ENCODE results near the gene ZNF468. TPM values are rescaled to one million over a fixed set of nuclear protein-coding genes. Genes with fewer than 3 reads are reported as not detected.
"Not testable (repeated sequence)": the region's sequence is repeated elsewhere in the genome, so short reads cannot be mapped to it uniquely, and the experiment has no call there.

The ZNF468 gene
- polyA plus RNA-seq: 1 to 10 TPM; 4.5 to 5.2 TPM

DNA sequence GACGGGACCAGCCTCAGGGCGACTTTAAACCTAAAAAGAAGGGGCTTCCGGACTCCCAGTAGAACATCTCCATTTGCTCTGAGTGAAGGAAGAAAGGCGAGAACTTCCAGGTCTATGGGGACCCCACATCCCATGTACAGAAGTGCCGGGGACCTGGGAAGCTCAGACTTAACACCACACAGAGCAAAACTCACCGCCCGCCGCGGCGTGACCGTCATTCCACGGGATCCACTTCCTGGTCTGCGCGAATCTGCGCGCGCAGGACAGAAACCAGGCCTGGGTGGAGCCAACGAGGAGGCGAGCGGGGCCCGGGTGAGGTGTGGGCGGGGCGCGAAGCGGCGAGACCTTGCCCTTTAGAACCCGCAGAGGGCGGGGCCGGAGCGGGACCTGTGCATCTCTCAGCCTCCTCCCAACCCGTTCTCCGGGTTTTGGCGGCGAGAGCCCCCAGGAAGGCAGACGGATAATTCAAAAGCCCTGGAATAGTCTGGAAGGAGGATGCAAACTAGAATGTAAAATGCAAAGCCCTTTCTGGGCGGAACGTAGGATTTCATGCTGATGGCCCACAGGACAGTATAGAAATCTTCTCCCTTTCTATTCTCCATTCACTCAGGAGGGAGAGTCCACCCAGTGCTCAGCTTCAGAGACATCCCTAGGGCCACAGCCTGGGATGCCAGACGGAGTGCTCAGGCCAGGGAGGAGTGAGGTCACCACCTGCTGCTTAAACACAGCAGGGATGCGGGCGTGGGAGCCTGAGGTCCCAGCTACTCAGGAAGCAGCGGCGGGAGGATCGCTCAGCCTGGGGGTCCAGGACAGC, at the start of gene ZNF468:
Gene ZNF468 (minus strand): TSS at position 242 of the 814 bp plus-strand sequence. CDS start 3,347 bp downstream, outside the sequence.
- Histone ChIP-seq H3K36me3 (ENCODE audit: control insufficient read depth in 2 of 2, insufficient read depth in 2 of 2, low read length in 1 of 2) (peaks cover 2 to 10% of the 10 kb centered on the region in 2 donors), H3K27ac (ENCODE audit: low read depth in 2 of 2, low read length in 1 of 2) (peak within 1 kb of the TSS; percentile 41 to 56), H3K4me3 (ENCODE audit: low read depth in 1 of 2, low read length in 2 of 2) (peak within 1 kb of the TSS; percentile 58 to 71)
- not testable (repeated sequence) for H3K27me3 ChIP-seq (ENCODE audit: control insufficient read depth in 1 of 2, insufficient read depth in 2 of 2, low read length in 2 of 2); H3K9me3 ChIP-seq (ENCODE audit: control insufficient read depth in 2 of 2, insufficient read depth in 1 of 2, low read depth in 1 of 2, low read length in 1 of 2); H3K4me1 ChIP-seq (ENCODE audit: control insufficient read depth in 2 of 2, insufficient read depth in 2 of 2, low read length in 1 of 2)
- 4 to 6% methylated on average over 33 to 43 of the region's 43 CpGs for WGBS, 2 donors

DNA sequence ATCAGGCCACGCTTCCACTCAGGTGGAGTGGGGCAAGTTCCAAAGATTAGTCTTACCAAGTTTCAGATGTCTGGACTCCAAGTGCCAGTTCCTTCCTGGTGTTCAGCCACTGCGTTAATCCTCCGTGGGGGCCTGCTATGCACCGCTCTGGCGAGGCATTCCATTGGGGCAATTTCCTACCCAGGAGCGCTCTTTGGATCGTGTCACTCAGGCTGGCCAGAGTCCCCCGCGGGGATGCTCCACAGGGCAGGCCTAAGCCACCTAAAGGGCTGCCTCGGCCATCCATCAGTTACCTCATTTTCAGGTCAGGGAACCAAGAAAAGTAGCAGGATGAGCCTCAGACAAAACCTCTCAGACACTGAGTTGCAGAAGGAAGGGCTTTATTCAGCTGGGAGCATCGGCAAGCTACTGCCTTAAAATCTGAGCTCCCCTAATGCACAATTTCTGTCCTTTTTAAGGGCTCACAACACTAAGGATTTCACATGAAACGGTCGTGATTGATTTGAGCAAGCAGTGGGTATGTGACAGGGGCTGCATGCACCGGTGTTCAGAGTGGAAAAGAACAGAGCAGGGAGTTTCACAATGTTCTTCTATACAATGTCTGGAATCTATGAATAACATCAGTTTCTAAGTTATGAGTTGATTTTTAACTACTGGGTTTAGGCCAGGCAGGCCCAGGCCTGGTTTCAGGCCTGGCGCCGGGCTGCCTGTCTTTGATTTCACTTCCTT, 46.8 kb upstream of the ZNF468 start:
- 75 to 82% methylated on average over 16 of the region's 16 CpGs for WGBS, 2 donors
- not testable (repeated sequence) for H3K4me1 ChIP-seq (ENCODE audit: control insufficient read depth in 2 of 2, insufficient read depth in 2 of 2, low read length in 1 of 2); H3K27ac ChIP-seq (ENCODE audit: low read depth in 2 of 2, low read length in 1 of 2); H3K27me3 ChIP-seq (ENCODE audit: control insufficient read depth in 1 of 2, insufficient read depth in 2 of 2, low read length in 2 of 2); H3K9me3 ChIP-seq (ENCODE audit: control insufficient read depth in 2 of 2, insufficient read depth in 1 of 2, low read depth in 1 of 2, low read length in 1 of 2); H3K36me3 ChIP-seq (ENCODE audit: control insufficient read depth in 2 of 2, insufficient read depth in 2 of 2, low read length in 1 of 2); H3K4me3 ChIP-seq (ENCODE audit: low read depth in 1 of 2, low read length in 2 of 2)

DNA sequence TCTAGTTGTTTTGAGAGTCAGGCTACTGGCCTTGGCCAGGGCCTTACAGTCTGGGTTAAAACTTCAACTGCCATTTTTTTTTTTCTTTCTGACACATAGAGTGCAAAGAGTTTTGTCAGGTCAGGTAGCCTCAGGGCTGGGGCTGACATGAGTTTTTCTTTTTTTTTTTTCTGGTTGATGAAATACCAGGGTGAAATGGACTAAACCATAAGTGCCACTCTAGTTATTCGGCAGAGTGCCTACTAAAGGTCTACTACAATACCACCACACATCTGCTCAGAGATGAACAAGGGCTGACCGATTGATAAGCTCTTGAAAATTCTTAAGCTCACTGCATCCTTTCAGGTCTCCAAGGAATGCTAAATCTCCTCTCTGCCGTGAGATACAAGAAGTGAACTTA, 44.4 kb upstream of the ZNF468 start:
- H3K27me3 ChIP-seq (ENCODE audit: control insufficient read depth in 1 of 2, insufficient read depth in 2 of 2, low read length in 2 of 2): no peaks in the 10 kb centered on the region
- H3K27ac ChIP-seq (ENCODE audit: low read depth in 2 of 2, low read length in 1 of 2): no peak overlapping the region
- no peak overlapping the region for H3K4me3 ChIP-seq (ENCODE audit: low read depth in 1 of 2, low read length in 2 of 2)
- WGBS, 2 donors: 79 to 85% methylated on average over 3 of the region's 3 CpGs
- H3K36me3 ChIP-seq (ENCODE audit: control insufficient read depth in 2 of 2, insufficient read depth in 2 of 2, low read length in 1 of 2): no peaks in the 10 kb centered on the region
- H3K9me3 ChIP-seq (ENCODE audit: control insufficient read depth in 2 of 2, insufficient read depth in 1 of 2, low read depth in 1 of 2, low read length in 1 of 2): peaks cover 0 to 2% of the 10 kb centered on the region in 2 donors
- peaks cover 0 to 3% of the 10 kb centered on the region in 2 donors for H3K4me1 ChIP-seq (ENCODE audit: control insufficient read depth in 2 of 2, insufficient read depth in 2 of 2, low read length in 1 of 2)

- not testable (repeated sequence) for H3K36me3 ChIP-seq (ENCODE audit: control insufficient read depth in 2 of 2, insufficient read depth in 2 of 2, low read length in 1 of 2); H3K4me3 ChIP-seq (ENCODE audit: low read depth in 1 of 2, low read length in 2 of 2); H3K9me3 ChIP-seq (ENCODE audit: control insufficient read depth in 2 of 2, insufficient read depth in 1 of 2, low read depth in 1 of 2, low read length in 1 of 2); H3K27me3 ChIP-seq (ENCODE audit: control insufficient read depth in 1 of 2, insufficient read depth in 2 of 2, low read length in 2 of 2); H3K27ac ChIP-seq (ENCODE audit: low read depth in 2 of 2, low read length in 1 of 2); H3K4me1 ChIP-seq (ENCODE audit: control insufficient read depth in 2 of 2, insufficient read depth in 2 of 2, low read length in 1 of 2)
- 91 to 93% methylated on average over 10 of the region's 10 CpGs for WGBS, 2 donors
Measured at GRCh38 chr19:52898596-52898995, 41.2 kb upstream of the ZNF468 start.

GRCh38 chr19:52898101-52898500, 40.7 kb upstream of the ZNF468 start:
- peak overlapping the region; percentile 55 to 87 for H3K27ac ChIP-seq (ENCODE audit: low read depth in 2 of 2, low read length in 1 of 2)
- no peak overlapping the region for H3K4me3 ChIP-seq (ENCODE audit: low read depth in 1 of 2, low read length in 2 of 2)
- H3K36me3 ChIP-seq (ENCODE audit: control insufficient read depth in 2 of 2, insufficient read depth in 2 of 2, low read length in 1 of 2): no peaks in the 10 kb centered on the region
- H3K9me3 ChIP-seq (ENCODE audit: control insufficient read depth in 2 of 2, insufficient read depth in 1 of 2, low read depth in 1 of 2, low read length in 1 of 2): no peaks in the 10 kb centered on the region
- WGBS, 2 donors: 82 to 86% methylated on average over 15 of the region's 15 CpGs
- no peaks in the 10 kb centered on the region for H3K27me3 ChIP-seq (ENCODE audit: control insufficient read depth in 1 of 2, insufficient read depth in 2 of 2, low read length in 2 of 2)
- H3K4me1 ChIP-seq (ENCODE audit: control insufficient read depth in 2 of 2, insufficient read depth in 2 of 2, low read length in 1 of 2): peaks cover 2 to 3% of the 10 kb centered on the region in 2 donors

- Histone ChIP-seq H3K4me3 (ENCODE audit: low read depth in 1 of 2, low read length in 2 of 2) (peak within 1 kb of the TSS; percentile 64 to 91), H3K4me1 (ENCODE audit: control insufficient read depth in 2 of 2, insufficient read depth in 2 of 2, low read length in 1 of 2) (peaks cover 2 to 3% of the 10 kb centered on the region in 2 donors), H3K36me3 (ENCODE audit: control insufficient read depth in 2 of 2, insufficient read depth in 2 of 2, low read length in 1 of 2) (no peaks in the 10 kb centered on the region), H3K27me3 (ENCODE audit: control insufficient read depth in 1 of 2, insufficient read depth in 2 of 2, low read length in 2 of 2) (no peaks in the 10 kb centered on the region), H3K9me3 (ENCODE audit: control insufficient read depth in 2 of 2, insufficient read depth in 1 of 2, low read depth in 1 of 2, low read length in 1 of 2) (no peaks in the 10 kb centered on the region), H3K27ac (ENCODE audit: low read depth in 2 of 2, low read length in 1 of 2) (peak within 1 kb of the TSS; percentile 87 to 98)
- 3 to 4% methylated on average over 56 of the region's 56 CpGs for WGBS, 2 donors
Measured at GRCh38 chr19:52897138-52897935, 39.9 kb upstream of the ZNF468 start, which contains the start of gene ZNF320. Gene ZNF320, minus strand, starts transcription at chr19:52897635. Its CDS starts 7,380 bp downstream, at chr19:52890255.

DNA sequence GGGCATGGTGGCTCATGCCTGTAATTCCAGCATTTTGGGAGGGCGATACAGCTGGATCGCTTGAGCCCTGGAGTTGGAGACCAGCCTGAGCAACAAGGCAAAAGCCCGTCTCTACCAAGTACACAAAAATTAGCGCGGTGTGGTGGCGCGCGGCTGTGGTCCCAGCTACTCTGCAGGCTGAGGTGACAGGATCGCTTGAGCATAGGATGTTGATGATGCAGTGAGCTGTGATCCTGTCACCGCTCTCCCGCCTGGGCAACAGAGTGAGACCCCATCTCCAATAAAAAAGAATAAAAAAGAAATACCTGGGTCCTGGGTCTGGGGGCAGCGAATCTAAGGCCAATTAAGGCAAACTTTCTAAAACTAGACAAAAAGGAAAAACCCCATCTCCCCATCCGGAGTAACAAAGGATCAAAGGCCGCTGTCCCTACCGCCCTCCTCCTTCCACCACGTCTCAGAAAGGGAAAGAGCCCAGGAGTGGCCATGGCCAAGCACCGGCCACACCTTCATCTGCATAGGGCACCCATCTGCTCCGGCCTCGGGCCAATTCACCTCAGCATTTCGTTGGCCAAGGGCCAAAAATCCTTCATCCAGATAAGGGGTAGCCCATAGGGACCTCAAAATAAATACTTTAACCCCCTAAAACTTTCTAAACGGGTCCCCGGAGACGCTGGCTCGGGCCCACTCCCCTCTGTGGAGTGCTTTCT, 39.2 kb upstream of the ZNF468 start:
- Histone ChIP-seq H3K4me1 (ENCODE audit: control insufficient read depth in 2 of 2, insufficient read depth in 2 of 2, low read length in 1 of 2) (peaks cover 2 to 3% of the 10 kb centered on the region in 2 donors), H3K27ac (ENCODE audit: low read depth in 2 of 2, low read length in 1 of 2) (peak overlapping the region; percentile 87 to 98), H3K36me3 (ENCODE audit: control insufficient read depth in 2 of 2, insufficient read depth in 2 of 2, low read length in 1 of 2) (no peaks in the 10 kb centered on the region), H3K27me3 (ENCODE audit: control insufficient read depth in 1 of 2, insufficient read depth in 2 of 2, low read length in 2 of 2) (no peaks in the 10 kb centered on the region), H3K4me3 (ENCODE audit: low read depth in 1 of 2, low read length in 2 of 2) (peak overlapping the region; percentile 64 to 91), H3K9me3 (ENCODE audit: control insufficient read depth in 2 of 2, insufficient read depth in 1 of 2, low read depth in 1 of 2, low read length in 1 of 2) (no peaks in the 10 kb centered on the region)
- 42 to 46% methylated on average over 23 to 24 of the region's 24 CpGs for WGBS, 2 donors

GRCh38 chr19:52891336-52891735, 33.9 kb upstream of the ZNF468 start:
- no peaks in the 10 kb centered on the region for H3K9me3 ChIP-seq (ENCODE audit: control insufficient read depth in 2 of 2, insufficient read depth in 1 of 2, low read depth in 1 of 2, low read length in 1 of 2)
- no peaks in the 10 kb centered on the region for H3K27me3 ChIP-seq (ENCODE audit: control insufficient read depth in 1 of 2, insufficient read depth in 2 of 2, low read length in 2 of 2)
- H3K4me1 ChIP-seq (ENCODE audit: control insufficient read depth in 2 of 2, insufficient read depth in 2 of 2, low read length in 1 of 2): peaks cover 0 to under 1% of the 10 kb centered on the region in 2 donors
- H3K36me3 ChIP-seq (ENCODE audit: control insufficient read depth in 2 of 2, insufficient read depth in 2 of 2, low read length in 1 of 2): peaks cover 0 to 2% of the 10 kb centered on the region in 2 donors
- H3K4me3 ChIP-seq (ENCODE audit: low read depth in 1 of 2, low read length in 2 of 2): no peak overlapping the region
- 51 to 55% methylated on average over 4 of the region's 4 CpGs for WGBS, 2 donors
- no peak overlapping the region for H3K27ac ChIP-seq (ENCODE audit: low read depth in 2 of 2, low read length in 1 of 2)

DNA sequence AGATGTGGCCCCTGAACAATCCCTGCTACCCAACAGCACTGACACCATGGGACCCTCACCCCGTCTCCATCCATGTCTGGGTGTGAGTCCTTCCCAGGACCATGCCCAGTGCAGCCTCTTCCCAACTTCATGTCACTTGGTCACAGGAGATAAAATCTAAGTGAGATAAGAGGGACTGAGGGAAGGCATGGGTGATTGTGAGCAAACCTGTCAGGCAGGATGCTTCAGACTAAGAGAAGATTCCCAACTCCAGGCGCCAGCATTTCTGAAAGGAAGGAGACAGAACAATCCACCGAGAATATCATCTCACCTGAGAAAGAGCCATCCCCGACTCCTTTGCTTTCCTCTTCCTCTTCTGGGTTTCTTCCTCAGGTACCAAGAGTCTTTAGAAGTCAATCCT, 32.5 kb upstream of the ZNF468 start:
- Histone ChIP-seq H3K9me3 (ENCODE audit: control insufficient read depth in 2 of 2, insufficient read depth in 1 of 2, low read depth in 1 of 2, low read length in 1 of 2) (no peaks in the 10 kb centered on the region), H3K4me1 (ENCODE audit: control insufficient read depth in 2 of 2, insufficient read depth in 2 of 2, low read length in 1 of 2) (no peaks in the 10 kb centered on the region), H3K4me3 (ENCODE audit: low read depth in 1 of 2, low read length in 2 of 2) (no peak overlapping the region), H3K27ac (ENCODE audit: low read depth in 2 of 2, low read length in 1 of 2) (no peak overlapping the region), H3K27me3 (ENCODE audit: control insufficient read depth in 1 of 2, insufficient read depth in 2 of 2, low read length in 2 of 2) (no peaks in the 10 kb centered on the region), H3K36me3 (ENCODE audit: control insufficient read depth in 2 of 2, insufficient read depth in 2 of 2, low read length in 1 of 2) (peaks cover 2 to 3% of the 10 kb centered on the region in 2 donors)
- WGBS, 2 donors: 94 to 98% methylated on average over 4 of the region's 4 CpGs

Data from esophagus (tissue), 2 donors.